GM12874 (cell line): ENCODE results near the gene TDRD6.

ENCODE experiments used
- TF ChIP-seq, protein P1 (sequence below): IDR thresholded peaks from 2 replicates; pipeline ENCODE4 v1.5.1; 2011; ENCODE audit warnings: low read depth, mild to moderate bottlenecking, control low read depth, low read length, moderate library complexity; ENCODE audit not compliant: insufficient read depth

The TDRD6 gene

DNA sequence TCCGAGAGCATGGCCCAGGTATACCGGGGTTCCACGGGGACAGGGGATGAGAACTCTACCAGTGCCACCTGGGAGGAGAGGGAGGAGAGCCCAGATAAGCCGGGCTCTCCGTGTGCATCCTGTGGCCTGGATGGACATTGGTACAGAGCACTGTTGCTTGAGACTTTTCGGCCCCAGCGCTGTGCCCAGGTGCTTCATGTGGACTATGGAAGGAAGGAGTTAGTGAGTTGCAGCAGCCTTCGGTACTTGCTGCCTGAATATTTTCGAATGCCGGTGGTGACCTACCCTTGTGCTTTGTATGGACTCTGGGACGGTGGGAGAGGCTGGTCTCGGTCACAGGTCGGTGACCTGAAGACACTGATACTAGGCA lies 1.3 kb downstream of the TDRD6 start:
- TF ChIP-seq, protein P1, sequence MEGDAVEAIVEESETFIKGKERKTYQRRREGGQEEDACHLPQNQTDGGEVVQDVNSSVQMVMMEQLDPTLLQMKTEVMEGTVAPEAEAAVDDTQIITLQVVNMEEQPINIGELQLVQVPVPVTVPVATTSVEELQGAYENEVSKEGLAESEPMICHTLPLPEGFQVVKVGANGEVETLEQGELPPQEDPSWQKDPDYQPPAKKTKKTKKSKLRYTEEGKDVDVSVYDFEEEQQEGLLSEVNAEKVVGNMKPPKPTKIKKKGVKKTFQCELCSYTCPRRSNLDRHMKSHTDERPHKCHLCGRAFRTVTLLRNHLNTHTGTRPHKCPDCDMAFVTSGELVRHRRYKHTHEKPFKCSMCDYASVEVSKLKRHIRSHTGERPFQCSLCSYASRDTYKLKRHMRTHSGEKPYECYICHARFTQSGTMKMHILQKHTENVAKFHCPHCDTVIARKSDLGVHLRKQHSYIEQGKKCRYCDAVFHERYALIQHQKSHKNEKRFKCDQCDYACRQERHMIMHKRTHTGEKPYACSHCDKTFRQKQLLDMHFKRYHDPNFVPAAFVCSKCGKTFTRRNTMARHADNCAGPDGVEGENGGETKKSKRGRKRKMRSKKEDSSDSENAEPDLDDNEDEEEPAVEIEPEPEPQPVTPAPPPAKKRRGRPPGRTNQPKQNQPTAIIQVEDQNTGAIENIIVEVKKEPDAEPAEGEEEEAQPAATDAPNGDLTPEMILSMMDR = no peak

DNA sequence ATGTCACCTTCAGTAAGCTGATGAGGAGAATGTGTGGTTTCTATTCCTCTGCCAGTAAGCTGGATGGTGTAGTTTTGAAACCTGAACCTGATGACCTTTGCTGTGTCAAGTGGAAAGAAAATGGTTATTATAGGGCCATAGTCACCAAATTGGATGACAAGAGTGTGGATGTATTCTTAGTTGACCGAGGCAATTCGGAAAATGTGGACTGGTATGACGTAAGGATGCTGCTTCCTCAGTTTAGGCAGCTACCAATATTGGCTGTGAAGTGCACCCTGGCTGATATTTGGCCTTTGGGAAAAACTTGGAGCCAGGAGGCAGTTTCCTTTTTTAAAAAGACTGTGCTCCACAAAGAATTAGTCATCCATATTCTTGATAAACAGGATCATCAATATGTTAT lies 2.0 kb downstream of the TDRD6 start:
- TF ChIP-seq, protein P1 = no peak

DNA sequence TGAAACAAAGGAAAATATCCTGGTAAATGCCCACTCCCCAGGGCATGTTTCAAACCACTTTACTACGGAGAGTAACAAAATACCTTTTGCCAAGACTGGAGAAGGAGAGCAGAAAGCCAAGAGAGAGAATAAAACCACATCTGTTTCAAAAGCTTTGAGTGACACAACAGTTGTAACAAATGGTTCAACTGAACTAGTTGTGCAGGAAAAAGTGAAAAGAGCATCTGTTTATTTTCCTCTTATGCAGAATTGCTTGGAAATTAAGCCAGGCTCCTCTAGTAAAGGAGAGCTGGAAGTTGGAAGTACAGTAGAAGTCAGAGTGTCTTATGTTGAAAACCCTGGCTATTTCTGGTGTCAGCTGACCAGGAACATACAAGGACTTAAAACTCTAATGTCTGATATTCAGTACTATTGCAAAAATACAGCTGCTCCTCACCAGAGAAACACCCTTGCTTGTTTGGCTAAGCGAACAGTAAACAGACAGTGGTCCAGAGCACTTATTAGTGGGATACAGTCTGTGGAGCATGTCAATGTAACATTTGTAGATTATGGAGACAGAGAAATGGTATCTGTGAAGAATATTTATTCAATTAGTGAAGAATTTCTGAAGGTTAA lies 2.6 kb downstream of the TDRD6 start:
- TF ChIP-seq, protein P1 = no peak

DNA sequence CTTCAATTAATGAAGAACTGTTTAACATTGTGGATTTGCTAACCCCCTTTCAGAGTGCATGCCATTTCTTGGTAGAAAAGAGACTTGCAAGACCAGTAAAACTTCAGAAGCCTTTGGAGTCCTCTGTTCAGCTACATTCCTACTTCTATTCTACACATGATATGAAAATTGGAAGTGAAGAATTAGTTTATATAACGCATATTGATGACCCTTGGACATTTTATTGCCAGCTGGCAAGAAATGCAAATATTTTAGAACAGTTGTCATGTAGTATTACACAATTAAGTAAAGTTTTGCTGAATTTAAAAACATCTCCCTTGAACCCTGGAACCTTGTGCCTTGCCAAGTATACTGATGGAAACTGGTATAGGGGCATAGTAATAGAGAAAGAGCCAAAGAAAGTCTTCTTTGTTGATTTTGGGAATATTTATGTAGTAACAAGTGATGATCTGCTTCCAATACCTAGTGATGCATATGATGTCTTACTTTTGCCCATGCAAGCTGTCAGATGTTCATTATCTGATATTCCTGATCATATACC lies 3.3 kb downstream of the TDRD6 start:
- TF ChIP-seq, protein P1 = no peak

DNA sequence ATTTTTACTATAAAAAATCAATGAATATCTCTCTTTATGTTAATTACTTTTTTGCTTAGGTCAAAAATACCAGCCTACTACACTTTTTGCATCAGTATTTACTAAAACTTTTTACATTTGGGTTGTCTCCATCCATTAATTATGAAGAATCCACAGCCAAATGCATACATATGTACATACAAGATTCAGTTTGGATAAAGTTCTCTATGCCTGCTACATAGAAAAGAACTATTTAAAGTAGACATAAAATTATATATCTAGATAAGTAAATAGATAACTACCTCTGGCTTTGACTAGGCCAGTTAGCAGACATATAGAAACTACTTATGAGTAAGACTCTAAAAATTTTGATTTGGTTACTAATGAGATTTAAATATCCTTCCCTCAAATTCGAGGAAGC lies 12.3 kb downstream of the TDRD6 start:
- TF ChIP-seq, protein P1 = no peak

DNA sequence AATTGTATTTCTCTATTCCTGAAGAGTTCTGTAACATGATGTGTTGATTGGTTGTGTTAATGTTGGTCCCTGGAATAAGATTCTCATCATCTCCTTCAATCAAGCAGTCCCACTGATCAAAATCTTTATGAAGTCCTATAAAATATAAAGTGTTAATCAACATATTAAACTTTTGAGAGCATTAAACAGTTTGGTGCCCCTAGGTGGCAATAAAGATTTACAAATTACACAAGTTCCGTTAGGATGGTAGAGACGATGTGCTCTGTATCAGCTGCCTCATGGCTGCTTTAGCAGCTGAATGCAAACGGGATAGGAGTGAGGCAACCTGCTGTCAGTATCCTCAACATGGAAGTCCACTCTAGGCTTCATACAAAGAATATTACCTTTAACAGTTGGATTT lies 16.9 kb downstream of the TDRD6 start:
- TF ChIP-seq, protein P1 = no peak

DNA sequence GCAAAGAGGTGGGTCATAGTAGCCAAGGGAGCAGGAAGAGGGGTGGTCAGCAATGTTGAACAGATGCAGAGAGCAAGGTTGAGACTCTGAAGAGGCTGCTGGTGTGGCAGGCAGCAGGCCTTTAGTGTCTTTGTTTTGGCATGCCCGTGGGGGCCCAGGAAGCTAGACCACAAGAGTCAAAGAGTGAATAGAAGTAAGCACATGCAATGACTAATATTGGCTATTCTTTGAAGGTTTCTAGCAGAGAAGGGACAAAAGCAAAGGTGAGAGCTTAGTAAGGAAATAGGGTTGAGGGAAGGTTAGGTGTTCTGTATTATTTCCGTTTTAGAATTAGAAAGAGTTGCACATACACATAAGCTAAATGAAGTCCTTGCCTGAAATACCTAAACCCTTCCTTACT lies 18.8 kb downstream of the TDRD6 start:
- TF ChIP-seq, protein P1 = no peak
